ENCODE data around the gene LYZL2. TPM values are rescaled to one million over a fixed set of nuclear protein-coding genes. Genes with fewer than 3 reads are reported as not detected.
A peak's percentile ranks its signal among the peaks of the same experiment; 100 is the strongest.
"Not testable (repeated sequence)": the region's sequence is repeated elsewhere in the genome, so short reads cannot be mapped to it uniquely, and the experiment has no call there.

LYZL2 gene
- polyA plus RNA-seq, 4 donors, result not detected

GRCh38 chr10:30596013-30596412 lies 33.5 kb downstream of the LYZL2 start:
- DNase-seq (ENCODE audit: low read depth in 4 of 4, low spot score in 3 of 4), result no peak

- DNase-seq (ENCODE audit: low read depth in 4 of 4, low spot score in 3 of 4), result no peak
Measured at GRCh38 chr10:30594077-30594476, 35.5 kb downstream of the LYZL2 start.

GRCh38 chr10:30592770-30593169 lies 36.8 kb downstream of the LYZL2 start:
- DNase-seq (ENCODE audit: low read depth in 4 of 4, low spot score in 3 of 4), result not testable (repeated sequence)

GRCh38 chr10:30591249-30591670 lies 38.3 kb downstream of the LYZL2 start:
- DNase-seq (ENCODE audit: low read depth in 4 of 4, low spot score in 3 of 4), result peak in 2 of 4 donors; percentile 40 to 47

- DNase-seq (ENCODE audit: low read depth in 4 of 4, low spot score in 3 of 4), result no peak
Measured at GRCh38 chr10:30589441-30589840, 40.1 kb downstream of the LYZL2 start.

- no peak for DNase-seq (ENCODE audit: low read depth in 4 of 4, low spot score in 3 of 4)
Measured at GRCh38 chr10:30587522-30588031, 42.0 kb downstream of the LYZL2 start.

- no peak for DNase-seq (ENCODE audit: low read depth in 4 of 4, low spot score in 3 of 4)
Measured at GRCh38 chr10:30586828-30587227, 42.7 kb downstream of the LYZL2 start.

- peak; percentile 28 to 55 (median 38) for DNase-seq (ENCODE audit: low read depth in 4 of 4, low spot score in 3 of 4)
Measured at GRCh38 chr10:30583778-30584415, 45.7 kb downstream of the LYZL2 start.

GRCh38 chr10:30581779-30582380 lies 47.7 kb downstream of the LYZL2 start:
- peak in 3 of 4 donors; percentile 15 to 18 (median 16) for DNase-seq (ENCODE audit: low read depth in 4 of 4, low spot score in 3 of 4)

GRCh38 chr10:30580676-30581075 lies 48.9 kb downstream of the LYZL2 start:
- no peak for DNase-seq (ENCODE audit: low read depth in 4 of 4, low spot score in 3 of 4)

GRCh38 chr10:30580241-30580640 lies 49.3 kb downstream of the LYZL2 start:
- DNase-seq (ENCODE audit: low read depth in 4 of 4, low spot score in 3 of 4), result no peak

- DNase-seq (ENCODE audit: low read depth in 4 of 4, low spot score in 3 of 4), result no peak
Measured at GRCh38 chr10:30579574-30579973, 50.0 kb downstream of the LYZL2 start.

GRCh38 chr10:30577048-30577447 lies 52.5 kb downstream of the LYZL2 start:
- DNase-seq (ENCODE audit: low read depth in 4 of 4, low spot score in 3 of 4), result no peak

- DNase-seq (ENCODE audit: low read depth in 4 of 4, low spot score in 3 of 4), result no peak
Measured at GRCh38 chr10:30576641-30577040, 52.9 kb downstream of the LYZL2 start.

- no peak for DNase-seq (ENCODE audit: low read depth in 4 of 4, low spot score in 3 of 4)
Measured at GRCh38 chr10:30574432-30574796, 55.1 kb downstream of the LYZL2 start.

- no peak for DNase-seq (ENCODE audit: low read depth in 4 of 4, low spot score in 3 of 4)
Measured at GRCh38 chr10:30573721-30574431, 55.7 kb downstream of the LYZL2 start.

- DNase-seq (ENCODE audit: low read depth in 4 of 4, low spot score in 3 of 4), result no peak
Measured at GRCh38 chr10:30565449-30565848, 64.1 kb downstream of the LYZL2 start.

GRCh38 chr10:30562787-30563186 lies 66.8 kb downstream of the LYZL2 start:
- DNase-seq (ENCODE audit: low read depth in 4 of 4, low spot score in 3 of 4), result no peak
